ENCODE data around the gene MYNN. TPM values are rescaled to one million over a fixed set of nuclear protein-coding genes. Genes with fewer than 3 reads are reported as not detected.

MYNN gene
- total RNA-seq, 1 experiment from 2014 or later = 13.5 TPM

DNA sequence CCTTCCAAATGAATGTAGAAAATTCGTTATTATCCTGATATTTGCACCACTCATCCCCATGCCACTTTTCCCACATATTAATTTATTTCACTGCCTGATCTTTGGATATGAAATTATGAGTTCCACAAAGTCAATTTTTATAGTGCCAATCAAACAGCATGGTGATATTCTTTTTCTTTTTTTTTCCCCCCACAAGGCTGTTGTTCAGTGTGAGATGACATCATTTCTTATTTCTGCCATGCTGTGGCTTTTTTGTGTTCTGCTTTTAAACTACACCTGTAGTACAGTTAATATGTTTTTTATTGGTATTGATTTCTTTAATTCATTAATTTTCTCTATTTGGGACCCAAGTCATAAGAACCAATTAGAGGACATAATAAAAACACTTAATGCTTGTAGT lies 14.6 kb downstream of the MYNN start (continued):
- TF ChIP-seq, protein P1, sequence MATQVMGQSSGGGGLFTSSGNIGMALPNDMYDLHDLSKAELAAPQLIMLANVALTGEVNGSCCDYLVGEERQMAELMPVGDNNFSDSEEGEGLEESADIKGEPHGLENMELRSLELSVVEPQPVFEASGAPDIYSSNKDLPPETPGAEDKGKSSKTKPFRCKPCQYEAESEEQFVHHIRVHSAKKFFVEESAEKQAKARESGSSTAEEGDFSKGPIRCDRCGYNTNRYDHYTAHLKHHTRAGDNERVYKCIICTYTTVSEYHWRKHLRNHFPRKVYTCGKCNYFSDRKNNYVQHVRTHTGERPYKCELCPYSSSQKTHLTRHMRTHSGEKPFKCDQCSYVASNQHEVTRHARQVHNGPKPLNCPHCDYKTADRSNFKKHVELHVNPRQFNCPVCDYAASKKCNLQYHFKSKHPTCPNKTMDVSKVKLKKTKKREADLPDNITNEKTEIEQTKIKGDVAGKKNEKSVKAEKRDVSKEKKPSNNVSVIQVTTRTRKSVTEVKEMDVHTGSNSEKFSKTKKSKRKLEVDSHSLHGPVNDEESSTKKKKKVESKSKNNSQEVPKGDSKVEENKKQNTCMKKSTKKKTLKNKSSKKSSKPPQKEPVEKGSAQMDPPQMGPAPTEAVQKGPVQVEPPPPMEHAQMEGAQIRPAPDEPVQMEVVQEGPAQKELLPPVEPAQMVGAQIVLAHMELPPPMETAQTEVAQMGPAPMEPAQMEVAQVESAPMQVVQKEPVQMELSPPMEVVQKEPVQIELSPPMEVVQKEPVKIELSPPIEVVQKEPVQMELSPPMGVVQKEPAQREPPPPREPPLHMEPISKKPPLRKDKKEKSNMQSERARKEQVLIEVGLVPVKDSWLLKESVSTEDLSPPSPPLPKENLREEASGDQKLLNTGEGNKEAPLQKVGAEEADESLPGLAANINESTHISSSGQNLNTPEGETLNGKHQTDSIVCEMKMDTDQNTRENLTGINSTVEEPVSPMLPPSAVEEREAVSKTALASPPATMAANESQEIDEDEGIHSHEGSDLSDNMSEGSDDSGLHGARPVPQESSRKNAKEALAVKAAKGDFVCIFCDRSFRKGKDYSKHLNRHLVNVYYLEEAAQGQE (IDR thresholded peaks at IDR 0.05; ENCODE audit: low read depth) = no peak

DNA sequence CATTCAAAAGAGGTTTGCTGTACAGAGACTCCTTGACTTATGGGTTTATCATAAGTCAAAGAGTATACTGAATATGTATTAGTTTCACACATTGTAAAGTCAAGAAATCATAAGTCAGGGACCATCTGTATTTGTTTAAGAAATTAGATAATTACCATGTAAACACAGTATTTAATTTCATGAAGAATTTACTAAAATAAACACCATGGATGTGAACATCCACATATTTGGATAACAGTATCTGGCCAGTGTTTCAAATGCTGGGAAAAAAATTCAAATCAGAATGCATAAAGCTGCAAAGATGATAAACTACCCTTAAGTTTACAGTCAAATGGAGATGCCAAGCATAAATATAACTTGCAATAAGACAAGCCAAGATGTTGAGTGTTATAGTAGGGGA lies 17.0 kb downstream of the MYNN start:
- Histone ChIP-seq H3K79me2 (ENCODE audit: insufficient read depth, low read length) (no peaks in the 10 kb centered on the region), H3K4me1 (ENCODE audit: control insufficient read depth in 1 of 2, insufficient read depth in 2 of 2, low read length in 2 of 2) (no peaks in the 10 kb centered on the region), H3K9me2 (ENCODE audit: insufficient read depth) (no peaks in the 10 kb centered on the region), H3K27ac (ENCODE audit: low read depth, low read length) (no peak overlapping the region), H2AFZ (ENCODE audit: low read depth, low read length, poor library complexity, severe bottlenecking) (no peak overlapping the region), H3K36me3 (ENCODE audit: control insufficient read depth in 1 of 2, insufficient read depth in 2 of 2, low read length in 2 of 2) (peaks cover 19 to 34% of the 10 kb centered on the region in 2 experiments; a peak in 3 of 4 replicates), H4K20me1 (ENCODE audit: insufficient read depth) (no peaks in the 10 kb centered on the region), H3K4me3 (replicated peaks in 1 of 2; ENCODE audit: low read depth in 1 of 2, low read length in 2 of 2) (no peak overlapping the region), H3K9ac (ENCODE audit: low read length) (no peak overlapping the region), H3K27me3 (ENCODE audit: insufficient read depth, low read length) (no peaks in the 10 kb centered on the region), H3K9me3 (ENCODE audit: control insufficient read depth in 1 of 2, insufficient read depth in 1 of 2, low read depth in 1 of 2, low read length in 2 of 2) (no peaks in the 10 kb centered on the region), H3K4me2 (ENCODE audit: low read length) (no peak overlapping the region)
- ATAC-seq (no peak), DNase-seq (ENCODE audit: low read depth, low spot score) (no peak)
- RAD21 ChIA-PET (ENCODE audit: low non-redundant PET in 1 of 2, low total read pairs in 2 of 2, uncharacterized antibody in 2 of 2, unreplicated experiment in 2 of 2) = no interaction called here
- TF ChIP-seq, protein P2, sequence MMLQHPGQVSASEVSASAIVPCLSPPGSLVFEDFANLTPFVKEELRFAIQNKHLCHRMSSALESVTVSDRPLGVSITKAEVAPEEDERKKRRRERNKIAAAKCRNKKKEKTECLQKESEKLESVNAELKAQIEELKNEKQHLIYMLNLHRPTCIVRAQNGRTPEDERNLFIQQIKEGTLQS (IDR thresholded peaks at IDR 0.05) = no peak
- CTCF ChIA-PET = no interaction called here
- no TSS peak for BruUV-seq (replicated peaks)
- POLR2A ChIA-PET = interaction anchor here (1.0 kb wide), 1 partner anchor 17 kb away, joined by 3 read pairs; the partner anchor contains the start of gene MYNN
- intact Hi-C loops (cut with micrococcal nuclease) = no loop called here
